Ureter (tissue), 1 donor: ENCODE results near the gene TMEM132D. TPM values are rescaled to one million over a fixed set of nuclear protein-coding genes. Genes with fewer than 3 reads are reported as not detected.

Experiments used
- DNase-seq: peaks from one replicate; pipeline ENCODE4 v3.0.0-alpha.2; 2020; ENCODE audit warnings: low spot score
- total RNA-seq: library from RNA; stranded (reverse); gene quantifications from one replicate; pipeline ENCODE4 v1.2.4, GENCODE V29; 2023
- donor health status: DM: yes; HTN: yes; CAD: no.

TMEM132D gene
- total RNA-seq, 1 donor from 2014 or later = not detected

DNA sequence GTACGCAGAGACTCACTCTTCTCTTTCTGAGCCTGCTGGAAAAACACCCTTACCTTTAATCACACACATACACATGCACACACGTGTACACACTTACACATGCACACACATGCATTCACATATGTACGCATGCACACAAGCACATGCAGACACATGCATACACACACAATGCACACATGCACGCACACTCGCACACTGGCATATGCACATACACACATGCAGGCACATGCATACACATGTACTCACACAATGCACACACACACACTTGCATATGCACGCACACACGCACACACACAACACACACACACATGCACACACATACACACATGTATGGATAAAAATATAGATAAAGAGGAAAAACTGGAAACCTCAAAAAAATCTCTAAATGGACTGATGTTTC is 801.6 kb downstream of the TMEM132D start:
- no peak for DNase-seq

DNA sequence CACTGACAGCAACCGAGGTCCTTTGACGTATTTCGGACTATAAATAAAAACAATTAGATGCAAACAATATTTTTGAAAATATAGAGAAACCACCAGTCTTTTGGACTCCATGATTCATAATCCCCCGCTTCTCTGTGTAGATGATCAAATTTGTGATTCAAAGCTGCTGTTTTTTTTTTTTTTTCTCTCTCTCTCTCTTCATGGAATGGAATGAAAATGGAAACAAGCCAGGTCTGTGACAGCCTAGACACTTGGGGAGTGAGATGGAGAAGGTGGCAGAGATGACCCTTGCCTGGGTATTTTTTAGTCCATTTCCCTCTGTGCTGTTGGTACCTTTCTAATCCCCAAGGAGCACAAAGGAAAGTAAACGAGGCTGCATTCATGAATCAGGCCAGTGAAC is 802.0 kb downstream of the TMEM132D start:
- DNase-seq = no peak

DNA sequence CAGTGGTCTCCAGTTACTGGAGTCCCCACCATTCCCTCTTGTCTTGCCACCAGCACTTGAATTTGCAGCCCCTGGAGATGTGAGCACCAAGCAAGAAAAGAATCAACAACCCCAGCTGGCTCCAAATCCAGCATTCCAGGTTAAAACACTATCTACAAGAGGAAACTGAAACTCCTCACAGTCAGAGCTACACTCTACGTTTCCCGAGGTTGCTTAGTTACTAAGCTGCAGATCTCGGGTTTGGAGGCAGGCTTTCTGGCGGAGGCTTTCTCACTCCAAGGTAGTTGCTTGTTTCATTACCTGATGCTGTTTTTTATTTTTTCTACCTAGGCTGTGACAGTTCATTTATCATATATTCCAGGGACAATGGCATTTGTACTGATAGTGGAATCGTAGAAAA is 802.4 kb downstream of the TMEM132D start:
- no peak for DNase-seq

DNA sequence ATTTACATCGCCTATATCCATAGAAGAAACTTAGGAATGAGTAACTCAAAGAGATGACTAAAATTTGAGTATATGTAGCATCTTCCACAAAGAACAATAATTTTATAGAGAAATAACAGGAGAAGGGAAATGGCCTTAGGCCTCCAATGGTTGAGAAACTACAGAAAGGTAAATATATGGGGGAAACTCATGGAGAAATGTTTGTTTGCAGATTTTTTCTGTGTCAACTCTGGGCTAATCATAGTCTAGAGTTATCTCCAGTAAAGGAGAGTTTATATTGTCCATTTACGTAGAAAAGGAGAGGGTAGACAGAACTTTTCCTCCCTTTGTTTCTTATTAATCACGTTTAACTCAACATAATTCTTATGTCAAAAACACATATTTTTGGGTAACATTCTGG is 806.4 kb downstream of the TMEM132D start:
- DNase-seq = no peak

DNA sequence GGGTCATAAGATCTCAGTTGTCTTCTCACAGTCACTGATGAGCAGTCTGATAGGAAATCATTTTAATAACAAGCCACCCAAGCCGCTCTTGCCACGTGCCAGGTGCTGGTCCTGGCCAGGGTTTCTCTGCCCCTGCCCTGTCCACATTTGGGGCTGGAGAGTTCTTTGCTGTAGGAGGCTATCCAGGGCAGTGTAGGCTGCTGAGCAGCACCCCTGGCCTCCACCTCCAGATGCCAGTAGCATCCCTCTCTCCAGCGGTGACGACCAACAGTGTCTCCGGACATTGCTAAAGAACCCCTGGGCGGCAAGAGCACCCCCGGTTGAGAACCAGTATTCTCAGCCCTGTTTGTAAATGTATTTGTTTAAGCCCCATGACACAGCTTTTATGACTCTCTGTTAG is 806.9 kb downstream of the TMEM132D start:
- no peak for DNase-seq

DNA sequence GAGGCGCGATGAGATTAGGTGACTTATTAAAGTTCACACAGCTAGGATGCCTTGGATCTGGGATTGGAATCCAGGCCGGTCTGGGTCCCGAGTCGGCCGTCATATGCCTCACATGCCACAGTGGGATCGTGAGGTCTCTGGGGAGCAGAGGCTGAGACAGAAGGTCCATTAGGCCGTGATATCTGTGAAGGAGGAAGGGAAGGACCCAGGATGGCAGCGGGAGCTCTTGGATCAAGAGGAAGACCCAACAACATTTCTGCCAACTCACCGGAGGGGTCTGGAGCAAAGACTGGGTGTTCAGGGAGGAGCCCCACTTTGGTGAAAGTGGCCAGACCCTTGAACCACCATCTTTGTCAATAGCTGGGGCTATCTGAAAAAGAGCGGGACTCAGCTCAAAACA is 807.6 kb downstream of the TMEM132D start:
- DNase-seq = no peak

DNA sequence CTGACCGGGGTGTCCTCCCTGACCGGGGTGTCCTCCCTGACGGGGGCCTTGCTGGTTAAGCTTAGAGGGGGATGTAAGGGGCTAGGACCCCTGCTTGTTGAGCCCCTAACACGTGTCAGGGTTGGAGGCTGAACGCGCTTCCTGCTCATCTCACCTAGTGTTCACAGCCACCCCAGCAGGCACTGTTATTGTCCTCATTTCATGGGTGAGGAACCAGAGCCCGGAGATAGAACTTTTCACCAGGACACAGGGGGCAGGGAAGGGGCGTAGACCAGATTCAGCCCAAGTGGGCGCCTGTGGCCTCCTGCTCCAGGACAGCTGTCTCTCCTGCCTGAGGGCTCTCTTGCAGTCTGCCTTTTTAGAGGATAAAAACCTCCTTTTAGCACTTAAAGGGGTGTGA is 814.2 kb downstream of the TMEM132D start:
- no peak for DNase-seq

DNA sequence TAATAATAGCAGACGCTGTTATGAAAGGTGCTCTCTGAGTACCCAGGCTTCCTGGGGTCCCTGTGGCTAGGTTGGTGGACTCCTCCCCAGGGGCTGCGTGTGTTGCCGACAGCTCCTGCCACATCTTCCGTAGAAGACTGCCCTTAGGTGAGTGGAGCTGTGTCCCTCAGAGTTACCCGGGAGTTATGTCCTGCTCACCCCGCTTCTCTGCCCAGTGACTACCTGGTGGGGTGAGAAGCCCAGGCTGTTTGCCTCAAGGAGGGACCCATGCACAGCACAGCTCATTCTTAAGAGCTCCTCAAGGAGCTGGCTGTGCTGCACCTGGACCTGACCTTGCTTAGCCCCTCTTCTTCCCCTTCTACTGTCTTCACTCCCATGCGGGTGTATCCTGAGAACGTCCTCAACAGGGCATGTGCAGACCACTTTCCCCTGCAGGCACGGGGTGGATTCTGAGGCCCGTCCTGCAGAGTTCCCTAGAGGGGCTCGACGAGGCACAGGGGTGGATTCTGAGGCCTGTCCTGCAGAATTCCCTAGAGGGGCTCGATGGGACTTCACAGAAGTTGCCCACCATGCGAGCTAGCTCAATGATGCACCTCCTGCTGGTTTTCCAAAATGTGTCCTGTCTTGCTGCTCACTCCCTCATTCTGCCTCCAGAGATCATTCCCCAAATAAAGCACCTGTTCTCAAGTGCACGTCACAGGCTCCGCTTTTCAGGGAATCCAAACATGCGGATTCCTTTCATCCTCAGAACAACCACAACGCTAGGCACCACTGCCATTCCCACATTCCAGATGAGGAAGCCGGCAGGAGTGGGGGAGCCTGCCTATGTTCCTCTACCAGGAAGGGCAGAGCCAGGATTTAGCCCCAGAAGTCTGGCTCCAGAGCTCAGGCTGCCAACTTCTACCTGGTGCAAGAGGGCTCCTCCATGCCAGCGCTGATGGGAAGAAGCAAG is 818.7 kb downstream of the TMEM132D start:
- no peak for DNase-seq

DNA sequence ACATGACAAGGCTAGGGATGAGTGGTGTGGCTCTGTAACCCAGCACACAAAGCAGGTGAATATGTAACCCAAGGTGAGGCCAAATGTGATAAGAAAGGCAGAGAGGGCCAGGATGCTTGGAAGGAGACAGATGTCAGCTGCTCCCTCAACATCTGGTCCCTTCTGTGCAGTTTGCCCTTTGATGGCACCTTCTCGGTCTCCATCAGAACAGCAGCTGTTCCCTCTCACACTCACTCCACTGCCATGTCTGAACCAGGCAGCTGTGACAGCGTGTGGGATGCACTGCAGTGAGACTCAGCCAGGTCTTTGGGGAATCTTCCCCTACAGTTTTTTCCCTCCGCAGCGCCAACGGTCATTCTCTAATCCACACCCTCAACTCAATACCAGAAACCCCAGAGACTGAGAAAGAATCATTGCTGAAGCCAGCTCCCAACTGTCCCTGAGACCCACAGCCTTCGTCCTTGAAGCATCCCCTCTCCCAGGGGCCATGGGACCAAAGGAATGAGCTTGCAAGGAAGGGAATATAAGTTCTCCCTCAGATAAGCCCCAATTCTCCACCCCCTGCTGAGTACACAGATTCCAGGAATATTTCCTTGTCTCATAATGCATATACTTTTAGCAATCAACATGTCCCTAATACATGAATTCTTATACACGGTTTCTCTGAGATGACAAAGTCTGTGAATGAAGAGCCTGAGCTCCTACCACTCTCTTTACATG is 820.5 kb downstream of the TMEM132D start:
- DNase-seq = no peak

DNA sequence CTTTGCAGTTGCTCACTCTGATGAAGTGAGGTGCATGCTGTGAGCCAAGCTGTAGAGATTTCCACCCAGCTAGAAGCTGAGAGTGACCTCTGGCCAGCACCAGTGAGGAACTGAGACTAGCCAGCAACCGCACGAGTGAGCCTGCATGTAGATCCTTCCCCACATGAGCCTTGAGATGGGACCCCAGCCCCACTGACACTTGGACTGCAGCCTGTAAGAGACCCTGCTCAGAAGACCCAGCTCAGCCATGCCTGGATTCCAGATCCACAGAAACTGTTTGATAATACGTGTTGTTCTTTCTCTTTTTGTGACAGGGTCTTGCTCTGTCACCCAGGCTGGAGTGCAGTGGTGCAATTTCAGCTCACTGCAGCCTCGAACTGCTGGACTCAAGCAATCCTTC is 821.4 kb downstream of the TMEM132D start:
- no peak for DNase-seq

DNA sequence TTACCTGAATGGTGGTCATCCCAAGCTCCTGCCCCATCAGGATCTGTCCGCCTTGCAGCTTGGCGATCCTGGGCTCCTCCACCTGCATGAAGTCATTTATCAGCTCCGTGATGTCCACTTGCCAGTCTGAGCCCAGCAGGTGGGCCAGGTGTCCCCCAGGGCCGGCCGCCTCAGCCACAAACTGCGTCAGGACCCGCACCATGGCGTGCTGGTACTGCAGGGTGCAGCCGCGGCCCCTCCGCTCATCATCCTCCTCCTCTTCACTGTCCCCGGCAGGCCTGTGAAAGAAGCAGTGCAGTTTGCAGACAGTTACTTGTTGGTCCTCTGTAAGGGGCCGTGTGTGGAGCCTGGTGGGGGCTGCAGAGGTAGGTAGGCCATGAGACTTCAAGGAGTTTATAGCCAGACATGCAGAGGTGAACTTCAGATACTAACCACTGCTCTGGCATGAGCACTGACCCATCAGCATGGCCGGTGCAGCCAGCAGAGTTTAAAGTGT is 822.0 kb downstream of the TMEM132D start:
- DNase-seq = no peak

DNA sequence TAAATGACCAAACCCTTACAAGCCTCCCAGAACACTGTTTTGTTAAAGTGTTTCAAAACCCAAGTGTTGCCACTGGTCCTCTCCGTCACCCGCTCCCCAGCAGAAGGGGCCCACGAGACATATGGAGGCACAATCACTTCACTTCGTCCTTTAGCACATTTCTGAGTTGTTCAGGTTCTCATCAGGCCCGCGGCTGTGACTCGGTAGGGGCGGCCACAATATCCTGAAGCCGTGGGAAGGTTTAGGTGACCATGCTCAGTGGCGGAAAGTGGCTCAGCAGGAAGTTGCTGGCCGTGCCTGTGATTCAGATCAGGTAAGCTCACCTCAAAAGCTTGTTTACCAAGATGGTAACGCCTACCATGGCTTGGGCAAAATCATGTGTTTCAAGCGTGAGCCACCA is 823.0 kb downstream of the TMEM132D start:
- DNase-seq = no peak

DNA sequence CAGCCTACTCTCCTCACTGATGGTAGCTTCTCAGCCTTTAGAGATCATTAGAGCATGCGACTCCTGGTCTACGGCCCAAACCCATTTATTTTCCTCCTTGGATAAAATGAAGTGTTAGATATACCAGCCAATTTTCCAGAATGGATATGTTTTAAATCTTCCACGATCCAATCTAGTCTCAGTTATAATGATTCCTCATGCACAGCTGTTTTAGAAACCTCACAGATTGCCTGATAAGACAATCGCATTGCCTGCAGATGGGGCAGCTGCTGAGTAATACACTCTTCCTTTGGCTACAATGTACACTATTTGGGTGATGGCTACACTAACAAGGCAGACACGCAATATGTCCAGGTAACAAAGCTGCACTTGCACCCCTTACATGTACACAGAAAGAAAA is 823.4 kb downstream of the TMEM132D start:
- DNase-seq = no peak

DNA sequence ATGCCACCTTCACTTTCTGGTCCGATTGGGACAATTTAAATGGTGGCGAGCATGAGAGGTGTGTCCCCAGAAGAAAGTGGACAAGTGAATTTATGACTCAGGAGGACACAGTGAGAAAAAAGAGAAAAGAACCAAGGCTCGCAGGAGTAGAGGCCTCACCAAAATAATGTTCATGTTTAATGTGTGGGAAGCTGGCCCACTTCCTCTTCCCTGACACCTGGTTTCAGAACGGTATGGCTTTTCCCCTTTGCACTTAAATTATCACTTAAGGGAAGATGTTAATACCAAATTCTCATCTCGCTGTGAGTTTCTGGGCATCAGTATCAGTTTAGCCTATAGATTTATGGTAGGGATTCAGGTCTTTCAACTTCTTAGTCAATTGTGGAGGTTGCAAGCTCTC is 824.1 kb downstream of the TMEM132D start:
- no peak for DNase-seq

DNA sequence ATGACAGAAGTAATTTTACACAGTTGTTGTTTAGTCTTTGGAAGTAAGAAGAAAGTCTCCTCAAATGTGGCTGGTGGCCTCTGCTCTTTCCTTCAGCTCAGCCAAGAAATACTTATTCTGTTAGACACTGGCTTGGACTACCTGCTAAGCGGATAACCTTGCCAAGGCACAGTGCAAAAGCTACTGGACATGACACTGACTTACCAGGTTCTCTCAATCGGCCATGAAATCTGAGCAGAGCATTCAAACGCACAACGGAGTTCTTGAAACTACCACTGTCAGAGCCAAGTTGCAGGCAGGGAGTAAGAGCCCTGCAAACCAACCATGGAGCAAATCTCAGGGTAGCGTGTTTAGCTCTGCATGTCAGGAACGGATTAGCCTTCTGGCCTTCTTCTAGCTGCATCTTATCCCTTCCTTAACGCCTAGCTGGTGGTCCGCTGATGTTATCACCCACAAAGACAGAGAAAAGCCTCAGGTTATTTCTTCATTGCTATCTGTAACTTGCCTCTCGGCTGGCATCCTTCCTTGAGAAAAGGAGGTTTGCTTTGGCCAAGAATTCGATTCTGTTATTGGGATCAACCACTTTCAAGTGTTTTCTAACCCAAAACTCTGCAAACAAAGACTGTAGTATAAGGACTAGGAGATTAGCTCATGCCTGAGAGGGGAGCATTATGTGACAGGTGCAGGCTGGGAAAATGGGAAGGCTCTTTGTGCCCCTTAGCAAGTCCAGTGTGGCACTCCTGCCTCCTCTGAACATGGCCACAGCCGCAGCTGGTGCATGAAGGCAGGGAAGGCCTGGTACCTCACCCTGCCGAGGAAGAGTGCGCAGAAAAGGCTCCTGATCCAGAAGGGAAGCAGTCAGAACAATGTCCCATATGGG is 827.1 kb downstream of the TMEM132D start:
- no peak for DNase-seq

DNA sequence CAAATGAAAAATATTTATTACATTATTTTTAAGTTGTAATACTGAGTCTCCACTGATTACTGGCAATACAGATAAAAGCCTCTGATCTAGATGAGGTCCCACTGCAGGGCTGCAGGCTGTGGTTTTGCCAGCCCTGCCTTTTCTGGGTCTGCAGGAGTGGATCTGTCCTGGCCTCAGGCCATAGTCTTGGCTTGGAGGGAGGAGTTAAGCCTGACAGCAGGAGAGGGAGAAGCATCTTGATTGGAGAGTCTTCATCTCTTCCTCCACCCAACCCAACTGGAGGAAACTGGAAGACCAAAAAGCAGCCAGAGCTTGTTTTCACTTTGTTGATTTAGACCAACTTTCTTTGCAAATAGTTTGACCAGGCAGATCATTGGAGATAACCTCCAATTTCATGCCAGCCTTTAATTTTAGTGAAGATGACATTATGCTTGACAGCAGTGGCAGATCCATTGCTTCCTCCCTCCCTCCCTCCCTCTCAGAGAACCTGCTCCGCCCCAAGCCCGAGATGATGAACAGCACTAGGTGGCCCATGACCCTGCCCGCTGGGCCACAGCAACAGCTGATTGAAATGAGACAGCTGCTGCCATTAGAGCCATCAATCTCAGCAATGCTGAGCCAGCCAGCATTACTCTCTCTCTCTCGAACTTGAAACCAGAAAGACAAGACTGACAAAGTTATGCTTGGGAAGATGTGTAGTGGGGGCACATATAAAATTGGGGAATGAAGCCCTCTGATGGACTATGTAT is 828.2 kb downstream of the TMEM132D start:
- DNase-seq = no peak

DNA sequence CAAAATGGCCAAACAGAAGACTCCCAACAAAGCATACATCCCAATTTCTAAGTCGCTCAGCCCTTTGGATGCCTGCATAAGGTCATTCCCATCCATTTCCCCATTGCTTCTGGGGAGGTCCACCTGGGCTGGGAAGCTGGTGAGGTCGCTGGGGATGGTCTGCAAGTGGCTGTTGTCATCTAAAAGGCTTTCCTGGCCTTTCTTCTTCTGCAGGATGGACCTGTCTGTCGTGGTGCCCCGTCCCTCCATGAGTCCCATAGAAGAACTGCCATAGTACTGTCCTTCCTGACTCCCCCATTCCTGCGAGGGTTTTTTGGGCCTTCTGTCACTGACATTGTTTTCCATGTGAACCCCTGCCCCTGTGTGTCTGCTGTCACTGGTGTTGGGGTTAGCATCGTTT is 829.4 kb downstream of the TMEM132D start:
- no peak for DNase-seq

DNA sequence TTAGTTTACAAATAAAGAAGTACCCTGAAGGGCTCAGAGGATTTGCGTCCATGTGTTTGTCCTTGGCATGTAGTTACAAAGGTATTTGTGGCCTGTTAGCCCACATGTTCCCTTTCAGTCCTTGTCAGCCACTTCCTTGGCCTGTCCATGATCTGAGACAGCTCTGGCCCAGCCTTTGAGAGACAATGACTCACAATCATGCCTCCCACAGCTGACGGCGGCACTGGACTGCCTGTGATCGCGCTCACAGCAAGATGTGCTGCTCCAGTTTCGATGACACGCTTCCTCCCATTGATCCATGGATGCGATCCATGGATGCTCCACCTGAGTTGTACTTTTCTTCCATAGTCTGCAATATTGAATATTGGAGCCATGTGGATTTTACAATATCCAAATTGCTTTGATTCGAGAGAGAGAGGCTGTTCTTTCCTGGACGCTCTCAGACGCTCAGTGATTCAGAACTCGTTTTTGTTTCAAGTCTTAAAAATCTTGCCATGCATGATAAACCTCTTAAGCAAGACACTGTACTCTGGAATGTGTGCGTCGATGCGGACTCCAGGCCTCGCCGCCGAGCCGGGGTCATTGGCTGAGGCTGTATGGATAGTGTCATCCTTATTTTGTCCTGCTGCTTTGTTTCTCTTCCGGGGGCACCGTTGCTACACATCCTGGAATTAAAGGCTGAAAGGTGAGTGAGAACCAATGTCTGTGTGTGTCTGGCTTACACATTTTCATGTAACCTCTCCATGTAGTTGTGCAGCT is 830.5 kb downstream of the TMEM132D start:
- DNase-seq = no peak

DNA sequence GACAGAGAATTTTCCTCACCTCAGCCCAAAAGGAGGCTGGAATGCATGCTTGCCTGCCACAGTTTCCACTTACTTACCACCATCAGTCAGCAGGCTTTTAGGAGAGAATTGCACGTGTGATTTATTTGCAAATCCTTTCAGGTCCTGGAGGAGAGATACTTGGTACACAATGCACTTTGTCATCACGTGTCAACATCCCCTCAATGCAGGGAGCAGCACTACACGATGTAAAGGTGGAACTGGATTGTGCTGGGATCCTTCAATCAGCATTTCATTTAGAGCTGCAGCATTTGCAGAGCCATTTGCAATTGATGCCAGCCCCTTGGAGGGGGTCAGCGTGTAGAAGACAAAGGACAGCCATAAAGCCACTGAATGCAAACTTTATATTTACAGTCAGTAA is 832.5 kb downstream of the TMEM132D start:
- DNase-seq = no peak

DNA sequence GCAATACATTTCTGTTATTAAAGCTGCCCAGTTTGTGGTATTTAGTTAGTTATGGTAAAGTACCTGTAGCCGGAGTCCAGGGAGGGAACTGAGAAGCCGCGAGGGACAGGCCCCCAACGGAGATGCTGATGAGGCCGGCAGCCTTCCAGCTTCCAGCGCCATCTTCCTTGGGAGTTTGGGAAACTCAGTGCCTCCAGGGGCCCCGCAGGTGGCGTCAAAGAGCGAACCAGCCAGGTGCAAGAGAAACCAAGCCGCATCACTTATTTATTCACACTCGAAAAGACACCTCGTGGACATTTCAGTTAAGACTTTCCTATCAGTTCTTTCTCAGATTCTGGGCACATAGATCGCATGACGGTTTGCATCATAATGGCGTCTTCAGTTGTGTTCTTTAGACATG is 833.9 kb downstream of the TMEM132D start:
- DNase-seq = no peak
